Hematopoietic multipotent progenitor cell treated with erythropoietin and hydrocortisone succinate and interleukin-3 and kit ligand, for 17 days (in vitro differentiated cells): ENCODE data around the gene LRRC4C.
"Not testable (repeated sequence)": the region's sequence is repeated elsewhere in the genome, so short reads cannot be mapped to it uniquely, and the experiment has no call there.

Experiments used
- DNase-seq: peaks from one replicate; pipeline ENCODE4 v3.0.0-alpha.2; 2015; ENCODE audit warnings: low spot score

LRRC4C gene

DNA sequence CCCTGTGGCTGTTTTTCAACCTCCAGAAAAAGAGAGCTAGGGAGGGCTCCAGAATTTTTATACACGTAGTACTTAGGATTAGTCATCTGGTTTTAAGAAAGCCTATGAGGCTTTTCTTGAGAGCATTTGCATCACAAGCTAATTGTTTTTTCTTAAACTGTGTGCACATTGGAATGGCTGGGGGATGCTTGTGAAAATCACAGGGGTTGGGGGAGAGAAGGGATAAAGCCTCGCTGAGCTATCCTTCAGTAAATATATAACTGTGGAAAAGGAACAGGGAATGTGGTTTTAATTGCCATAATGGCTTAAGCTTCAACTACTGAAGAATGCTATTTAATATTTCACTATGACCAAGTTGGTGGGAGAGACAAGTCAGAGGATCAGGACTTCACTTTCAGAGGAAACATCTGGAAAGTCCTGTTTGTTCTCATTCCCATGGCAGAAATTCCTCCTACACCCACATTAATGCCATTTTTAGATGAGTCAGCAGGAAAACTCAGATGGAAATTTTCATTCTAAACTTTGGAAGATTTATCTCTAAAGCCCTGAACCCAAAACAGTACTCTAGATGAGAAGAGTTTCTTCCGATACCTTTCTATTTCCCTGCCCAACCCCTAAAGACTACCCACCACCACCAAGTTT lies 591.3 kb downstream of the LRRC4C start:
- DNase-seq: no peak

DNA sequence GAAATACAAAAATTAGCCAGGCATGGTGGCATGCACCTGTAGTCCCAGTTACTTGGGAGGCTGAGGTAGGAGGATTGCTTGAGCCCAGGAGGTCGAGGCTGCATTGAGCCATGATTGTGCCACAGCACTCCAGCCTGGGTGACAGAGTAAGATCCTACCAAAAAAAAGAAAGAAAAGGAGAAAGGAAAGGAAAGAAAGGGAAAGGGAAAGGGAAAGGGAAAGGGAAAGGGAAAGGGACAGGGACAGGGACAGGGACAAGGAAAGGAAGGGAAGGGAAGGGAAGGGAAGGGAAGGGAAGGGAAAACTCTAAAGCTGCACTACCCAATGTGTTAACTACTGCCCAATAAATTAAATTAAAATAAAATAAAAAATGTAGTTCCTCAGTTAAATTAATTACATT lies 601.7 kb downstream of the LRRC4C start:
- not testable (repeated sequence) for DNase-seq

DNA sequence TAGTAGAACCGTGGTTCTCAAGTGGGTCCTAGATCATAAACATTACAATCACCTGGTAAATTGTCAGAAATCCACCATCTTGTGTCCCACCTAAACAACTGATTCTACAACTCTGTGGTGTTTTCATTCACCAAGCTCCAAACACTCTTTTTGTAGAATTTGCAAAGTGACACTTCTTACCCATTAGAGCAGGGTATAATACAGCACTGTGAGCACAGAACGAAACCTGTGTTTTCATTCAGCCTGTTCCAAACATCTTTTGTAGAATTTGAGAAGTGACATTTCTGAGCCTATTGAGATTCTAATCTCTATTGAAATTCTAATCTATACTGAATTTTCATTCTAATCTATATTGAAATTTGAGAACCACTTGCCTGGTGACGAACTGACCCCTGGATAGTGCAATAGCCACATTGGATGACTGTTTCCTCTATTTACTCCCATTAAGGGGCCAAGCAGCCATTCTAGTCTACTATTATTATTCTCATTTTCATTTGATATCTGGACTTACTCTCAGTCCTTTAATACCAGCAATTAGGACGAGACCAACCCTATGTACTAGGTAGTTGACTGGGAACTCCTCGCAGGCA lies 616.6 kb downstream of the LRRC4C start:
- DNase-seq: no peak

DNA sequence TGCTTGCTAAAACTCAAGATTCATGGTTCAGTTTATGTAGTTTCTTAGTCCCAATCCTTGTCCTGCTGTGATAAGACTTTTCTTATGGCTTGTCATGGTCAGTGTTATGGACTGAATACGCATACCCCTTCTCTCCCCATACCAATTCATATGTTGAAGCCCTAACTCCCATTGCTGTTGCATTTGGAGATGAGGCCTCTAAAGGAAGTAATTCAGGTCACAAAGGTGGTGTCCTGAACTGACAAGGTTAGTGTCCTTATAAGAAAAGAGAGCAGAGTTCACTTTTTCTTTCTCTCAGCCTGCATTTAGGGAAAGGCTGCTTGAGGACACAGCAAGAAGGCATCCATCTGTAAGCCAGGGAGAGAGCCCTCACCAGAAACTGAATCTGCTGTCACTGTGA lies 618.2 kb downstream of the LRRC4C start:
- DNase-seq: no peak

- no peak for DNase-seq
Measured at GRCh38 chr11:40838181-40838683, 621.2 kb downstream of the LRRC4C start.

DNA sequence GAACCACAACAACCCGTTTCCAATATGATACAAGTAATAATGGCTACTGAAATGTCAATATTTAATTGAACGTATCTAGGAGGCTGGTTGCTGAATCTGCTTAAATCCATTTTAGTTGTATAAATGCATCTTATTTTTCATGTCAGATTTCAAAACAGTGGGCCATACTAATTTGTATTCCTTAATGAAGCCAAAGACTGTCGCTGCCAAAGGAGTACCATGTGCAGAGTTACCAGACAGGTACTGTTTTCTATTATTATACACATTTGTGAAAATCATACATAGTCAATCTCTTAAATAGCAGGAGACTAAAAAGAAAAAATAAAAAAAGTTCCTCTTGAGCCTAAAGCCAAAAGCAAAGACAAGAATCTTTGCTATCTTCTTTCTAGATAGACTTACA lies 632.3 kb downstream of the LRRC4C start:
- no peak for DNase-seq

DNA sequence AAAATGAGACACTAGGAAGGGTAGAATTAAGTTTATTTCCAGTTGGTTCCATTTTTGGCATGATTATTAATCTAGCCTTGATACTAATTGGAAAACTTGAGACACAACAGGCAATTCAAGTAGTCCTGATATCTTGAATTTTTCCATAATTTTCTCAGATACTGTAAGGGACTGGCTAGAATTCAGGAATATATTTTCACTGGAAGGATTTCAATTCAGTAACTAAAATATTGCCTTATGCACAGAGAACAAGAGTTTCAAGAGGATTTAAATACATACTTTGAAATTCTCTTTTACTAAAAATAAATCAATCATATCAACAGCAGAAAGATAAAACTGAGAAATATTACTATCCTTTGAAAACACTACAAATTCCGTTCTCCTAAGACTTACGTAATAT lies 632.9 kb downstream of the LRRC4C start:
- DNase-seq: no peak

DNA sequence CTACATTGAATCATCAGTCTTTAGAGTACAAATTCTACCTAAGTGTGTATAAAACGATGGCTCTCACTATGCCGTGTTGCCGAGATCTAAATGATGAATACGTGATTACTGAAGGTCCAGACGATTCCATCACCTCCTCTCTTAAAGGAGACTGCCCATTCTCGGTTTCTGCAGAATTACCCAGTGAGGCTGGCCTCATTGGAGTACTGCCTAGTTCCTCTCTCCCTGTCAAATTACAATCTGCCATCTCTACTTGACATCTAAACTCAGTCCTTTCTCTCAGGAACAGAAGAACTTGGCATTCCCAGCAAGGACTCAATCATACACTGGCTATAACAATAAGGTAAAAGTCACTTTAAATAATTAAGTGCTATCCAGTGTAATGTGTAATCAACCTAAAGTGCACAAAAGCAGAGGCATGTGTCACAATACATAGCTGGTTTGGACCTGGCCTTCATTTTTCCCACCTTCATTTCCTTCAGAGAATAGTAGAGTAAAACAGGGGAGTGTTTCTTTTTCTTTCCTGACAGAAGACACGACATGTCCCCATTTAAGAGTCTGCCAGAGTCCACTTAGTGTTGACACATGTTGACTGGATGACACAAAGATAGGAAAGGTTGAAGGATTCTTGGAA lies 634.1 kb downstream of the LRRC4C start:
- no peak for DNase-seq

DNA sequence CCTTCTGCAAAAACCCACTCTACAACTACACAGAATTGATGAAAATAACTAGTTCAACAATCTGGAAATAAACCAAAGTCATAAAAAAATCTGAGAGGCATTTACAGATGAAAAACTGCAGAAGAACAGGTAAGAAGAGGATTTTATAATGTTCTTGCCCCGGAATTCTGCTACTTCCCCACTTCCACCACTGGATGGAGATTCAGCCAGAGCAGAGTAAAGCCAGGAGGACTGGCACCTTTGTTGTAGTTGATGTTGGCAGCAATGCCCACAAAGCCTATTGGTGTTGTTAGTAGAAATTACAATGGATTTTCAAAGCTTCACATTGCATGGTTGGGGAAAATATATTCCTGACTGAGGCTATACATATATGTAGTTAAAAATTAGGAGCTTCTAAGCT lies 640.2 kb downstream of the LRRC4C start:
- DNase-seq: no peak

GRCh38 chr11:40816976-40817375 lies 642.5 kb downstream of the LRRC4C start:
- DNase-seq: no peak

DNA sequence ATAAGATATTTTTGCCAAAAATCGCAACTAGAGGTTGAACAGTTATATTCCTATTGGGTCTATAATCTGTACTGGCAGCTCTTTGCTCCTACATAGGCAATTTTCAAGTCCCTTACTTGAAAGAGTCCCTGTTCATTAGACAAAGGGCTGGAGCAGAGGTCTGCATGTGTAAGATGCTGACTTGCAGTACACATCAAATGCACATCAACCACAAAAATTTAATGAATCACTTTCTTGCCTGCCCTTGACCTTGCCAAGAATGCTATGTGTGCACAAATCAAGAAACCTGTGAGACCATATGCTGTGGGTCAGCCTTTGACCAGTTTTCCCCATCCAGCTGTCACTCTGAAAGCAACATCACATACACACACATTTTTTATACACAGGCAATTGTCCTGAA lies 661.5 kb downstream of the LRRC4C start:
- DNase-seq: no peak

DNA sequence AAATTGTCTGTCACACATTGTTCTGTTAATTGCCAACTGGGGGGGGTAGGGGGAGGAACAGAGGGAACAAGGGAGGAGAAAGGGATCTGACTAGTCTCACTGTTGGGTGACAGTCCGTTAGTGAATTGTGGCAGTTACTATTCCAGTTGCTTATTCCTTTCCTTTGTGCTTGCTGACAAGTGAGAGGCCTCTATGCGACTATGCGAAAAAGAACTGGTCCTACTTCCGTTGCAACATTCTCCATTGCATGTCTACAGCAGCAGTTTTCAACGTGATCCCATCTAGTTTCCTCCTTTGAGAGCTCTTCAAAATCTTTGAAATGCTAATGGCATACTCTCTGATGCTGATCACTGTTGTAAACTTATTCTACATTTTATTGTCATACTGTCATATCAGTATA lies 672.2 kb downstream of the LRRC4C start:
- DNase-seq: no peak

GRCh38 chr11:40763046-40763445 lies 696.4 kb downstream of the LRRC4C start:
- DNase-seq: no peak

GRCh38 chr11:40759341-40759740 lies 700.1 kb downstream of the LRRC4C start:
- DNase-seq: no peak

DNA sequence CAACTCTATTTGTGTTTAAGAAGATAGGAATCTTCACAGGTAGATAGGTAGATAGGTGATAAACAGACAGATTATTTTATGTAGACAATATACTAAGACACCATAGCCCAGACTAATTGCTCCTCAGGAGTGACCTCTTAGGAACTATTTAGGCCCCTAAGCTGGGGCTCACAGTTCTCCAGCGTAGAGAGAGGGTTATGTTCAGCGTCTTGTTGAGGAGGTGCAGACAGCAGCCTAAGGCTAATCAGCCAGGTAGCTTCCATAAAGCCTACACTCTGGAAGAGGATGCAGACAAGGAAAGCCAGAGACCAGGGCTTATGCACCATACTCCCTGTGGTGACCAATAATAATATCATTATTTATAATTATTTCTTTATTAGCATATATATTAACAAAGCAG lies 705.2 kb downstream of the LRRC4C start:
- no peak for DNase-seq

DNA sequence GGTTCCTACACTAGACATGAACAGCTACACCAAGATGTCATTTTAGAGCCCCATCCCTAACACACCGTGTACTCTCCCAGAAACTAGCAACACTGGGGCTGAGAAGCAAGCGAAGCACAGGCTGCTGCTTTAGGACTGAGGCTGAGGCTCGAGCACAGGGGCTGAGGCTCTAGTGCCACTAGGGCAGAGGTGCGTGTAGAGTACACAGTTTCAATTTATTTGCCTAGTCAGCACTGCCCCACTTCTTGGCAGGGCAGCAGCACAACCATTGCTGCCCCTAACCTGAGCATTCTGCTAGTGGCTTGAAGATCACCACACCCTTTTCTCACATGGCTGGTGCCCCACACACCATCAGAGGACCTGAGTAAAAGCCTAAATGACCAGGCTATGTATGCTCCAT lies 713.2 kb downstream of the LRRC4C start:
- DNase-seq: no peak

GRCh38 chr11:40732132-40732531 lies 727.3 kb downstream of the LRRC4C start:
- no peak for DNase-seq

- no peak for DNase-seq
Measured at GRCh38 chr11:40722179-40722795, 737.2 kb downstream of the LRRC4C start.

GRCh38 chr11:40716344-40717130 lies 742.9 kb downstream of the LRRC4C start:
- no peak for DNase-seq

DNA sequence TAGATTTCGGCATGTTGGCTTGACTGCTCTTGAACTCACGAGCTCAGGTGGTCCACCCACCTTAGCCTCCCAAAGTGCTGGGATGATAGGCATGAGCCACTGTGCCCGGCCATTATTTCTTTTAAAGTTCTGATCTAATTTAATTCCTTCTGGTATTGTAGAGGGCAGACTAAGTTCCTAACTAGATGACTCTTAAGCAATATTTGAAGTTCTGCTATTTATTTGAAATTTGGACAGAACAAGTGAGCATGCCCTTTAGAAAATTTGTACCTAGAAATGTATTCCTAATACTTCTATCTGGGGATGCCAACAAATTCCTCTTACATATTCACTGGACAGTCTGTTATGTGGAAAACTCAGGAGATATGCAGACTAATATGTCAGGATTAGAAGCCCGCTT lies 746.4 kb downstream of the LRRC4C start:
- DNase-seq: no peak

GRCh38 chr11:40701027-40701426 lies 758.4 kb downstream of the LRRC4C start:
- DNase-seq: no peak

DNA sequence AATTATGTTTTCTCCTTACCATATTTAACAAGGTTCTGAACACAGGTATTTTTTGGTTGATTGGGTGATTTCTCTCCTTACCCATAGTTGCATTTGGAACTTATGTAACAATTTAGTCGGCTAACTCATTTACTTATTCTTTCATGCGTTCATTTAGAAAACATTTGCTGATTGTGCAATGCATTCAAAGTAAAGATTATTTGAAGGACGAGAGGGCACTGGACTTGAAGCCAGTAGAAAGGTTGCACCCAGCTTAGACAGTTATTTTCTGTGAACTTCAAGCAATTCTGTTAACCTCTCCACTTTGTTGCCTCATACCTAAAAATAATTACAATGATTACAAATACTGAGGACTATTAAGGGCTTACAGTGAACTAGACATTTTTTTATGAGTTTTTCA lies 769.6 kb downstream of the LRRC4C start:
- DNase-seq: no peak
